ENCODE measurements around the gene MEG3. TPM values are rescaled to one million over a fixed set of nuclear protein-coding genes. Genes with fewer than 3 reads are reported as not detected.

The MEG3 gene
- total and polyA plus RNA-seq, 7 donors, result 3.5 to 168 (median 28.0) TPM

DNA sequence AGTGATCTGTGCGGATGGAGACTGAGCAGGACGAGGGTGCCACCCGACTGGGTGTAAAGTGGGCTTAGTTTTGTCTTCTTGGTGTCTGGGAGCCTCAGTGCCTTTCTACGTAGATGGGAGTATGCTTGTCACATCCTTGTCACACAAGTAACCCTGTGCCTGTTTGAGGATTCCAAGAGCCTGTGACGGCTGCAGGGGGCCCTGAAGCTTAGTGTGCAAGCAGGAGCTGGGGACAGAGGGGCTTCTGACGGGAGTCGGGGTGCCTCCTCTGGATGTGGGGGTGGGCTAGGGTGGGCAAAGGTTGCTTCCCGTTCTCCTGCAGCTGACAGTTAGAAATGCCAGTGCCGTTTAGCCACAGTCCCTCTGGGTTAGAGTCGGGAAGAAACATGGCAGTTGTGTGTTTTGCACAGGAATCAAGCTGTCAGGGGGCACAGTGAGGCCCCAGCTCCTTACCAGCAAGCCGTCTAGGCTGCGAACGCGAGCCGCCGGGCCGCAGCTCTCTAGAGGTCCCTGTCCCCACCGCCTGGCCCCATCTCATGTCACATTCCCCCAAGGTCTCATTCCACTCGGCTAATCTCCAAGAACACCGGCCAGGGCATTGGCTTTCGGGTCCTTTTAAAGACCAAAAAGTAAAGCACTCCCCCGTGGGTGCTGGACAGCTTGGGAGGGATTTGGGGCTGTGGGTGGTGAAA is 70.6 kb downstream of the MEG3 start:
- Histone ChIP-seq H3K9me3 (no peaks in the 10 kb centered on the region), H3K36me3 (no peaks in the 10 kb centered on the region), H3K4me3 (no peak overlapping the region), H3K27ac (no peak overlapping the region), H3K27me3 (peaks cover 4 to 41% (median 14%) of the 10 kb centered on the region in 3 donors), H3K4me1 (peaks cover 0 to 22% (median 9%) of the 10 kb centered on the region in 4 donors)
- DNase-seq, result peak; percentile 45
- WGBS, 2 donors, result 82 to 83% methylated on average over 22 of the region's 22 CpGs
- intact Hi-C loops (cut with DNase I), result no loop called here
- no peak for TF ChIP-seq EP300 (IDR thresholded peaks at IDR 0.05)
- TF ChIP-seq, protein P1, sequence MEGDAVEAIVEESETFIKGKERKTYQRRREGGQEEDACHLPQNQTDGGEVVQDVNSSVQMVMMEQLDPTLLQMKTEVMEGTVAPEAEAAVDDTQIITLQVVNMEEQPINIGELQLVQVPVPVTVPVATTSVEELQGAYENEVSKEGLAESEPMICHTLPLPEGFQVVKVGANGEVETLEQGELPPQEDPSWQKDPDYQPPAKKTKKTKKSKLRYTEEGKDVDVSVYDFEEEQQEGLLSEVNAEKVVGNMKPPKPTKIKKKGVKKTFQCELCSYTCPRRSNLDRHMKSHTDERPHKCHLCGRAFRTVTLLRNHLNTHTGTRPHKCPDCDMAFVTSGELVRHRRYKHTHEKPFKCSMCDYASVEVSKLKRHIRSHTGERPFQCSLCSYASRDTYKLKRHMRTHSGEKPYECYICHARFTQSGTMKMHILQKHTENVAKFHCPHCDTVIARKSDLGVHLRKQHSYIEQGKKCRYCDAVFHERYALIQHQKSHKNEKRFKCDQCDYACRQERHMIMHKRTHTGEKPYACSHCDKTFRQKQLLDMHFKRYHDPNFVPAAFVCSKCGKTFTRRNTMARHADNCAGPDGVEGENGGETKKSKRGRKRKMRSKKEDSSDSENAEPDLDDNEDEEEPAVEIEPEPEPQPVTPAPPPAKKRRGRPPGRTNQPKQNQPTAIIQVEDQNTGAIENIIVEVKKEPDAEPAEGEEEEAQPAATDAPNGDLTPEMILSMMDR (IDR thresholded peaks at IDR 0.05), result no peak

DNA sequence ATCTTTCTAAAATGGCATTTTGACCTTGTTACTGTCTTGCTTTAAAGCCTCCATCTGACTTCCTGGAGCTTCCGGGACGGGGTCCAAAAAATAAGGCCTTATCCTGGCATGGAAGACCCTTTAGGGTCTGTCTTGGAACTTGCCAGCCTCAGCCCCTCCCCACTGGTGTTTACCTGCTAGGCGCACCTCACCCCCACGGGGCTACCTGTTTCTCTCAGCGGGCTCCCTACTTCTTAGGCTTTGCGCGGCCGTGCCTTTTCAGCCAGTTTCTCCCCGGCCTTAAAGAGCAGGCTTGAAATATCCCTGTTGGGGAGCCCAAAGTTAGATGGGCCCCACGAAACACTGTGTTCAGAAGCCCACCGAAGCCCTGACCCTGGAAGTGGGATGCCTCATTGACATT is 72.5 kb downstream of the MEG3 start:
- TF ChIP-seq POLR2A (IDR thresholded peaks at IDR 0.05), result no peak
- TF ChIP-seq EP300 (IDR thresholded peaks at IDR 0.05), result no peak
- TF ChIP-seq, protein P1 (IDR thresholded peaks at IDR 0.05), result no peak
- TF ChIP-seq POLR2AphosphoS5 (IDR thresholded peaks at IDR 0.05), result no peak
- peaks cover 0 to 22% (median 9%) of the 10 kb centered on the region in 4 donors for H3K4me1 ChIP-seq
- no peaks in the 10 kb centered on the region for H3K9me3 ChIP-seq
- no peak overlapping the region for H3K27ac ChIP-seq
- no peak overlapping the region for H3K4me3 ChIP-seq
- 42 to 68% methylated on average over 11 of the region's 11 CpGs for WGBS, 2 donors
- peaks cover 4 to 61% (median 32%) of the 10 kb centered on the region in 3 donors for H3K27me3 ChIP-seq
- intact Hi-C loops (cut with DNase I), result no loop called here
- H3K36me3 ChIP-seq, result no peaks in the 10 kb centered on the region
- DNase-seq, result peak; percentile 44

GRCh38 chr14:100898935-100899883 is 73.3 kb downstream of the MEG3 start:
- intact Hi-C loops (cut with DNase I), result no loop called here

DNA sequence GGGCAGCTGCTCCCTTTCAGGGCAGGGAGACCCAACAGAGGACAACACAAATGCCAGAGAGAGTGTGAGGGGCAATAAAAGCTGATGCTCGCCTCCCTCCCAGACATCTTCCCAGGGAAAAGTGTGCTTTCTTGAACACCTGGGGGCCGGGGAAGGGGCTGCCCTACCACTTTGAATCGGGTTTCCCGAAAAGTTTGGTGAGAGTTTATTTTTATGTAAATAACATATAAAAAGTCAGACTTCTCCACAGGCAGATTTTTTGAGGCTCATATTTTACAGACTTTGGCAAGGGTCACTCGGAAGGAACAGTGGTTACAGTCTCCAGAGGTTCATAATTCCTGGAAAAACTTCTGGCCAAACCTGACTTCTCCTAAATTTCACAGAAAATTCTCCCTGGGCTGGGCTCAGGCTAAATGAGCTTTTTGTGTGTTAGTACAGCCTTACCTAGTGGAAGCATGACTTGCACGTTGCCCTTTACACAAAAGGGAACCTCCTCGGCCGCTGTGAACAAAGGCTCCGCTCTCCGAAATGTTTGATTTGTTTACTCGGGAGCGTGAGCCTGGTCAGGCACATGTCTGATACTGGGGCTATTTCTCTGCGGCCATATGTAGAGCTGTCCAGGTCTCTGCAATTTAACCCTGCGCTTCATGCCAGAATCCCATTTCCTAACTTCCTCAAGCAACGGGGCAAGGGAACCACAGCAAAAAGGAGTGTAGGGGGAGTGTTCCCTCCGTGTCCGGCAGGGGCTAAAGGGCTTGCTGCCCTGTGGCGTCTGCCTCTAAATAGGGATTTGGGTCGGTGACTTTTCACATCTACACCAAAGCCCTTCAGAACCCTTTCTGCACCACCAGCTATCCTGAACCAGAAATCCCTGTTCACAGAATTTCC is 74.2 kb downstream of the MEG3 start:
- intact Hi-C loops (cut with DNase I), result no loop called here
- no peaks in the 10 kb centered on the region for H3K9me3 ChIP-seq
- WGBS, 2 donors, result 5 to 15% methylated on average over 19 of the region's 19 CpGs
- peaks cover 0 to 30% (median 13%) of the 10 kb centered on the region in 4 donors for H3K4me1 ChIP-seq
- no peaks in the 10 kb centered on the region for H3K36me3 ChIP-seq
- H3K4me3 ChIP-seq, result no peak overlapping the region
- peak; percentile 58 for DNase-seq
- H3K27me3 ChIP-seq, result peaks cover 4 to 76% (median 46%) of the 10 kb centered on the region in 3 donors
- H3K27ac ChIP-seq, result no peak overlapping the region
- TF ChIP-seq POLR2AphosphoS5 (IDR thresholded peaks at IDR 0.05) (no peak), EP300 (IDR thresholded peaks at IDR 0.05) (no peak), POLR2A (IDR thresholded peaks at IDR 0.05) (no peak)
- TF ChIP-seq, protein P1 (IDR thresholded peaks at IDR 0.05), result no peak

More at GRCh38 chr14:100898935-100899883, 73.3 kb downstream of the MEG3 start:
- Histone ChIP-seq H3K27me3 (peaks cover 4 to 68% (median 40%) of the 10 kb centered on the region in 3 donors), H3K4me3 (no peak overlapping the region), H3K36me3 (no peaks in the 10 kb centered on the region), H3K9me3 (no peaks in the 10 kb centered on the region), H3K4me1 (peaks cover 0 to 24% (median 10%) of the 10 kb centered on the region in 4 donors), H3K27ac (no peak overlapping the region)
- TF ChIP-seq POLR2AphosphoS5 (IDR thresholded peaks at IDR 0.05) (no peak), EP300 (IDR thresholded peaks at IDR 0.05) (no peak), POLR2A (IDR thresholded peaks at IDR 0.05) (no peak)
- TF ChIP-seq, protein P1 (IDR thresholded peaks at IDR 0.05), result no peak
- WGBS, 2 donors, result 15 to 45% methylated on average over 21 of the region's 21 CpGs
- peak; percentile 64 for DNase-seq
